SK-N-SH (cell line): ENCODE results near the gene TEX28.
"Not testable (repeated sequence)": the region's sequence is repeated elsewhere in the genome, so short reads cannot be mapped to it uniquely, and the experiment has no call there.

ENCODE experiments used
- ELF1 ChIP-seq: IDR thresholded peaks from 2 replicates; pipeline ENCODE4 v1.4.0; 2012
- EZH2phosphoT487 ChIP-seq: fragments of 200-600 bp; sonication (generic); IDR thresholded peaks from 2 replicates; pipeline ENCODE4 v1.6.1; 2017; ENCODE audit warnings: low read depth, mixed run types, mild to moderate bottlenecking, antibody characterized with exemption, moderate library complexity, borderline replicate concordance
- FOSL2 ChIP-seq: IDR thresholded peaks from 2 replicates; pipeline ENCODE4 v1.4.0; 2012; ENCODE audit warnings: low read depth, mild to moderate bottlenecking, moderate library complexity, borderline replicate concordance
- FOXM1 ChIP-seq: IDR thresholded peaks from 2 replicates; pipeline ENCODE4 v1.4.0; 2012; ENCODE audit warnings: low read depth, mild to moderate bottlenecking
- GABPA ChIP-seq: IDR thresholded peaks from 2 replicates; pipeline ENCODE4 v1.4.0; 2012; ENCODE audit warnings: low read depth, mild to moderate bottlenecking
- RAD21 ChIP-seq: IDR thresholded peaks from 2 replicates; pipeline ENCODE4 v1.6.1; 2012; ENCODE audit warnings: mild to moderate bottlenecking, low read length
- RCOR1 ChIP-seq: fragments of 150-350 bp; IDR thresholded peaks from 2 replicates; pipeline ENCODE4 v1.6.1; 2017; ENCODE audit warnings: antibody characterized with exemption, low read length
- RFX5 ChIP-seq: IDR thresholded peaks from 2 replicates; pipeline ENCODE4 v1.6.1; 2012; ENCODE audit warnings: mild to moderate bottlenecking, improper control_type of control experiment, low read length
- TF ChIP-seq, protein P1 (sequence below): fragments of 200-600 bp; sonication (generic); IDR thresholded peaks from 2 replicates; pipeline ENCODE4 v1.6.1; 2017; ENCODE audit warnings: antibody characterized with exemption, mild to moderate bottlenecking, moderate library complexity
- TF ChIP-seq, protein P2 (sequence below): IDR thresholded peaks from 2 replicates; pipeline ENCODE4 v1.6.1; 2012; ENCODE audit warnings: mild to moderate bottlenecking, low read depth, low read length, moderate library complexity

DNA sequence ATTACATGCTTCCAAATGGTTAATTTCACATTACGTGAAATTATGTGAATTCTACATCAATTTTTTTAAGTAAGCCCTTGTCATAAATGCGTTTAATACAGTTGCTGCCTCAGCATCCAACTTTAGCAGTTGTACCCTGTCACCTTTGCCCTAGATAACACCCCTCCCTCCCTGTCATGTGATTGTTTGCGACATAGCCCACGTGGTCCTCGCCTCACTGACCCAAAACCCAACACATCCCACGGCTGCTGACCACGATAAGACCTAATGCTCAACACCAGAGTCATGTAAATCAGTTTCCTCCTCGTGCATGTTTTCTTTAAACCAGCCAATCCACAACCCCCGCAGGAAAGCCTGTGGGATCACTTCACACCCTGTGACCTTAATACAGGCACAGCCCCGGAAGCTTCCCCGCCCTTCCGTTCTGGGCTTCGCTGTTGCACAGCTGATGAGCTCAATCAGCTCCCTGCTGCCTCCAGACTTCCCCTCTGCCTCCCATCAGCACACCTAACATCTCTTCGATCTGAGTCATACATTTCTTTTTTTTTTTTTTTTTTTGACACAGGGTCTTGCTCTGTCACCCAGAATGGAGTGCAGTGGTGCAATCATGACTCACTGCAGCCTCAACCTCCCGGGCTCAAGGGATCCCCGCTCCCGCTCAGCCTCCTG, 47.4 kb downstream of the TEX28 start:
- not testable (repeated sequence) for TF ChIP-seq RAD21, RCOR1, FOSL2, GABPA, RFX5, ELF1, FOXM1, EZH2phosphoT487
- TF ChIP-seq, protein P1, sequence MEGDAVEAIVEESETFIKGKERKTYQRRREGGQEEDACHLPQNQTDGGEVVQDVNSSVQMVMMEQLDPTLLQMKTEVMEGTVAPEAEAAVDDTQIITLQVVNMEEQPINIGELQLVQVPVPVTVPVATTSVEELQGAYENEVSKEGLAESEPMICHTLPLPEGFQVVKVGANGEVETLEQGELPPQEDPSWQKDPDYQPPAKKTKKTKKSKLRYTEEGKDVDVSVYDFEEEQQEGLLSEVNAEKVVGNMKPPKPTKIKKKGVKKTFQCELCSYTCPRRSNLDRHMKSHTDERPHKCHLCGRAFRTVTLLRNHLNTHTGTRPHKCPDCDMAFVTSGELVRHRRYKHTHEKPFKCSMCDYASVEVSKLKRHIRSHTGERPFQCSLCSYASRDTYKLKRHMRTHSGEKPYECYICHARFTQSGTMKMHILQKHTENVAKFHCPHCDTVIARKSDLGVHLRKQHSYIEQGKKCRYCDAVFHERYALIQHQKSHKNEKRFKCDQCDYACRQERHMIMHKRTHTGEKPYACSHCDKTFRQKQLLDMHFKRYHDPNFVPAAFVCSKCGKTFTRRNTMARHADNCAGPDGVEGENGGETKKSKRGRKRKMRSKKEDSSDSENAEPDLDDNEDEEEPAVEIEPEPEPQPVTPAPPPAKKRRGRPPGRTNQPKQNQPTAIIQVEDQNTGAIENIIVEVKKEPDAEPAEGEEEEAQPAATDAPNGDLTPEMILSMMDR = not testable (repeated sequence)
- TF ChIP-seq, protein P2, sequence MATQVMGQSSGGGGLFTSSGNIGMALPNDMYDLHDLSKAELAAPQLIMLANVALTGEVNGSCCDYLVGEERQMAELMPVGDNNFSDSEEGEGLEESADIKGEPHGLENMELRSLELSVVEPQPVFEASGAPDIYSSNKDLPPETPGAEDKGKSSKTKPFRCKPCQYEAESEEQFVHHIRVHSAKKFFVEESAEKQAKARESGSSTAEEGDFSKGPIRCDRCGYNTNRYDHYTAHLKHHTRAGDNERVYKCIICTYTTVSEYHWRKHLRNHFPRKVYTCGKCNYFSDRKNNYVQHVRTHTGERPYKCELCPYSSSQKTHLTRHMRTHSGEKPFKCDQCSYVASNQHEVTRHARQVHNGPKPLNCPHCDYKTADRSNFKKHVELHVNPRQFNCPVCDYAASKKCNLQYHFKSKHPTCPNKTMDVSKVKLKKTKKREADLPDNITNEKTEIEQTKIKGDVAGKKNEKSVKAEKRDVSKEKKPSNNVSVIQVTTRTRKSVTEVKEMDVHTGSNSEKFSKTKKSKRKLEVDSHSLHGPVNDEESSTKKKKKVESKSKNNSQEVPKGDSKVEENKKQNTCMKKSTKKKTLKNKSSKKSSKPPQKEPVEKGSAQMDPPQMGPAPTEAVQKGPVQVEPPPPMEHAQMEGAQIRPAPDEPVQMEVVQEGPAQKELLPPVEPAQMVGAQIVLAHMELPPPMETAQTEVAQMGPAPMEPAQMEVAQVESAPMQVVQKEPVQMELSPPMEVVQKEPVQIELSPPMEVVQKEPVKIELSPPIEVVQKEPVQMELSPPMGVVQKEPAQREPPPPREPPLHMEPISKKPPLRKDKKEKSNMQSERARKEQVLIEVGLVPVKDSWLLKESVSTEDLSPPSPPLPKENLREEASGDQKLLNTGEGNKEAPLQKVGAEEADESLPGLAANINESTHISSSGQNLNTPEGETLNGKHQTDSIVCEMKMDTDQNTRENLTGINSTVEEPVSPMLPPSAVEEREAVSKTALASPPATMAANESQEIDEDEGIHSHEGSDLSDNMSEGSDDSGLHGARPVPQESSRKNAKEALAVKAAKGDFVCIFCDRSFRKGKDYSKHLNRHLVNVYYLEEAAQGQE = not testable (repeated sequence)
